ENCODE data around the gene FRY.

DNA sequence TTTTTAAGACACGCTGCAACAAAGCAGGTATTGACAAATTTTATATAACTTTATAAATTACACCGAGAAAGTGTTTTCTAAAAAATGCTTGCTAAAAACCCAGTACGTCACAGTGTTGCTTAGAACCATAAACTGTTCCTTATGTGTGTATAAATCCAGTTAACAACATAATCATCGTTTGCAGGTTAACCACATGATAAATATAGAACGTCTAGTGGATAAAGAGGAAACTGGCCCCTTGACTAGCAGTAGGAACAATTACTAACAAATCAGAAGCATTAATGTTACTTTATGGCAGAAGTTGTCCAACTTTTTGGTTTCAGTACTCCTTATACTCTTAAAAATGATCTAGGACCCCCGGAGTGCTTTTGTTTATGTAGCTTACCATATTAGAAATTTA lies 284.9 kb downstream of the FRY start:
- no peak for TF ChIP-seq POLR2A (IDR thresholded peaks at IDR 0.05)
- TF ChIP-seq CTCF (IDR thresholded peaks at IDR 0.05) = no peak

Data from uterus (tissue), 2 donors.